HepG2 (cell line): ENCODE results near the gene DDX10. TPM values are rescaled to one million over a fixed set of nuclear protein-coding genes. Genes with fewer than 3 reads are reported as not detected.

ENCODE experiments used
- ATAC-seq: fragments of 200-7000 bp; cut with Tn5 transposase; 3 replicates; pipeline ENCODE4 v1.9.1; 2020; ENCODE audit warnings: mild to moderate bottlenecking, moderate library complexity
- BruUV-seq: library from RNA; stranded (reverse); fragments of 400-500 nt; replicated peaks from 2 replicates; lab custom pipeline; 2021; lab: Mats Ljungman, UMichigan
- CTCF ChIA-PET: fragments of 300-600 bp; formaldehyde crosslinking; extraction: SDS; loops from one replicate; lab custom pipeline; 2021; ENCODE audit warnings: low total read pairs, inconsistent platforms, low intra/inter-chr PET ratio; lab: Yijun Ruan, JAX
- POLR2A ChIA-PET: fragments of 350-600 bp; sonication (Branson Sonifier 250); formaldehyde crosslinking; loops from one replicate; lab custom pipeline; 2020; ENCODE audit warnings: antibody characterized with exemption, inconsistent platforms; lab: Yijun Ruan, JAX
- DNase-seq: peaks from one replicate; pipeline ENCODE4 v3.0.0-alpha.2; 2015; ENCODE audit warnings: low spot score
- FAIRE-seq: peaks from 3 replicates; lab custom pipeline; 2011; peaks lifted over from hg19 to GRCh38; lab: Jason Lieb, UNC
- H2AFZ ChIP-seq: one replicate; pipeline ENCODE4 v1.6.1; 2011; ENCODE audit warnings: low read length, inconsistent platforms
- H3K27ac ChIP-seq: fragments of 300-600 bp; 3 replicates; pipeline ENCODE4 v1.8.0; 2011; ENCODE audit warnings: mixed run types, mild to moderate bottlenecking, mixed read lengths, low read length, inconsistent platforms; ENCODE audit not compliant: insufficient read depth; ENCODE audit errors: extremely low read length
- H3K27me3 ChIP-seq, 2 experiments: fragments of 200-600 bp in 1 of 2; 2 replicates in 1 of 2; 3 replicates in 1 of 2; pipeline versions ENCODE4 v1.6.0 to v1.8.0; 2011; ENCODE audit warnings: low read length in 2 of 2, mild to moderate bottlenecking in 2 of 2, moderate library complexity in 2 of 2, inconsistent platforms in 1 of 2; ENCODE audit not compliant: insufficient read depth in 2 of 2, control insufficient read depth in 1 of 2
- H3K36me3 ChIP-seq, 2 experiments: fragments of 200-600 bp in 1 of 2; replicated peaks in 1 of 2; 2 replicates in 1 of 2; 3 replicates in 1 of 2; pipeline versions ENCODE4 v1.5.1 to v1.8.0; 2011; ENCODE audit warnings: low read length in 2 of 2, inconsistent platforms in 1 of 2; ENCODE audit not compliant: insufficient read depth in 2 of 2, control insufficient read depth in 1 of 2
- H3K4me1 ChIP-seq: 2 replicates; pipeline ENCODE4 v1.5.1; 2012; ENCODE audit warnings: low read length, inconsistent platforms; ENCODE audit not compliant: insufficient read depth
- H3K4me2 ChIP-seq: 2 replicates; pipeline ENCODE4 v1.6.0; 2011; ENCODE audit warnings: low read depth, low read length, inconsistent platforms
- H3K4me3 ChIP-seq, 3 experiments: fragments of 200-600 bp in 1 of 3; sonication (generic), shearing (Covaris generic) in 1 of 3; replicated peaks in 1 of 3; 2 replicates each; pipeline ENCODE4 v1.5.1; 2011 to 2016; ENCODE audit warnings: low read length in 3 of 3, inconsistent platforms in 2 of 3, low read depth in 2 of 3, mild to moderate bottlenecking in 2 of 3, control low read depth in 1 of 3, mixed read lengths in 1 of 3; ENCODE audit not compliant: insufficient read depth in 1 of 3
- H3K79me2 ChIP-seq: one replicate; pipeline ENCODE4 v1.6.1; 2011; ENCODE audit warnings: low read length, inconsistent platforms; ENCODE audit not compliant: insufficient read depth
- H3K9ac ChIP-seq: 2 replicates; pipeline ENCODE4 v1.6.0; 2011; ENCODE audit warnings: mild to moderate bottlenecking, low read depth, low read length, inconsistent platforms; ENCODE audit not compliant: insufficient read depth
- H3K9me3 ChIP-seq: 2 replicates; pipeline ENCODE4 v1.5.1; 2012; ENCODE audit warnings: mild to moderate bottlenecking, low read length
- H4K20me1 ChIP-seq: 2 replicates; pipeline ENCODE4 v1.6.0; 2011; ENCODE audit warnings: inconsistent platforms, mild to moderate bottlenecking, low read length, moderate library complexity; ENCODE audit not compliant: insufficient read depth
- BCL6 ChIP-seq: IDR thresholded peaks from 2 replicates; pipeline ENCODE4 v1.6.1; 2016; ENCODE audit warnings: missing genetic modification reagents, missing compliant biosample characterization
- CHD2 ChIP-seq: IDR thresholded peaks from 2 replicates; pipeline ENCODE4 v1.6.1; 2011; ENCODE audit warnings: low read depth, low read length, improper control_type of control experiment
- ELF4 ChIP-seq: sonication (generic); formaldehyde crosslinking; IDR thresholded peaks from 2 replicates; pipeline ENCODE4 v1.5.0; 2020; ENCODE audit warnings: missing genetic modification reagents, mild to moderate bottlenecking, moderate library complexity, borderline replicate concordance
- GFI1 ChIP-seq: sonication (generic); formaldehyde crosslinking; IDR thresholded peaks from 2 replicates; pipeline ENCODE4 v1.5.0; 2020; ENCODE audit warnings: missing genetic modification reagents, mild to moderate bottlenecking, borderline replicate concordance
- HHEX ChIP-seq: IDR thresholded peaks from 2 replicates; pipeline ENCODE4 v1.6.1; 2016; ENCODE audit warnings: control low read depth
- NR2F2 ChIP-seq: IDR thresholded peaks from 2 replicates; pipeline ENCODE4 v1.6.1; 2012; ENCODE audit warnings: low read depth, inconsistent platforms, borderline replicate concordance
- RFXANK ChIP-seq: IDR thresholded peaks from 2 replicates; pipeline ENCODE4 v1.6.1; 2016
- RXRB ChIP-seq: IDR thresholded peaks from 2 replicates; pipeline ENCODE4 v1.6.1; 2016; ENCODE audit warnings: borderline replicate concordance, missing genetic modification reagents, missing compliant biosample characterization
- TCF7L2 ChIP-seq: IDR thresholded peaks from 2 replicates; pipeline ENCODE4 v1.6.1; 2011; ENCODE audit warnings: mild to moderate bottlenecking, low read depth, low read length, moderate library complexity
- ZBTB10 ChIP-seq: sonication (generic); formaldehyde crosslinking; IDR thresholded peaks from 2 replicates; pipeline ENCODE4 v1.4.0; 2020; ENCODE audit warnings: missing genetic modification reagents, borderline replicate concordance
- ZNF12 ChIP-seq: sonication (generic); formaldehyde crosslinking; IDR thresholded peaks from 2 replicates; pipeline ENCODE4 v1.5.0; 2020; ENCODE audit warnings: missing genetic modification reagents
- ZNF816 ChIP-seq: sonication (generic); formaldehyde crosslinking; IDR thresholded peaks from 2 replicates; pipeline ENCODE4 v1.8.0; 2022; ENCODE audit warnings: missing genetic modification reagents, mild to moderate bottlenecking, borderline replicate concordance
- ZNF883 ChIP-seq: sonication (generic); formaldehyde crosslinking; IDR thresholded peaks from 2 replicates; pipeline ENCODE4 v1.5.1; 2020; ENCODE audit warnings: mild to moderate bottlenecking, missing genetic modification reagents; ENCODE audit errors: not compliant biosample characterization
- WGBS: methylation state at CpG from one replicate; pipeline ENCODE4 v1.1.6; 2017; ENCODE audit warnings: low lambda C conversion rate; 5-methylcytosine and 5-hydroxymethylcytosine counted together
- in situ Hi-C: cut with HindIII; loops from 2 replicates; pipeline ENCODE4 v1.10.0; 2017; ENCODE audit warnings: low pct_unique_long_range_greater_than_20kb; ENCODE audit not compliant: extremely low pct_ligation_motif_present
- intact Hi-C: fragments of 100-400 bp; cut with micrococcal nuclease; formaldehyde crosslinking; loops from one replicate; pipeline ENCODE4 v1.10.0; 2022; ENCODE audit not compliant: unreplicated experiment
- polyA plus RNA-seq, 8 experiments: library from polyadenylated mRNA; depleted of rRNA in 3 of 8; stranded (reverse) in 7 of 8; unstranded in 1 of 8; fragments of >200 nt; fragmentation: Illumina TruSeq in 4 of 8; extraction: Trizol in 4 of 8; gene quantifications; 2 replicates each; pipeline versions ENCODE4 v1.2.1 to v1.2.3, GENCODE V29; 2011 to 2016; ENCODE audit warnings: low read depth in 4 of 8, missing spikeins in 1 of 8, mixed read lengths in 1 of 8; ENCODE audit not compliant: insufficient read depth in 1 of 8
- total RNA-seq, 5 experiments: library from RNA; depleted of rRNA; stranded (reverse); fragments of >200 nt; fragmentation: Illumina TruSeq; extraction: Trizol; gene quantifications; 2 replicates each; pipeline ENCODE4 v1.2.3, GENCODE V29; 2016; ENCODE audit warnings: low read depth in 1 of 5
- TF ChIP-seq, protein P1 (sequence below): sonication (generic); formaldehyde crosslinking; IDR thresholded peaks from 2 replicates; pipeline ENCODE4 v1.5.0; 2020; ENCODE audit warnings: missing genetic modification reagents
- TF ChIP-seq, protein P2 (sequence below): sonication (generic); formaldehyde crosslinking; IDR thresholded peaks from 2 replicates; pipeline ENCODE4 v1.5.0; 2020; ENCODE audit warnings: mild to moderate bottlenecking, missing genetic modification reagents, moderate library complexity

The DDX10 gene
- total and polyA plus RNA-seq, 2 of the 13 experiments (the other 11 are each of a cell fraction or from before 2014, with no cell fraction given), result 17.0 to 32.0 TPM

GRCh38 chr11:108895579-108896480 is 231.0 kb downstream of the DDX10 start:
- TF ChIP-seq RXRB, result no peak
- no peak for TF ChIP-seq TCF7L2
- no peak for TF ChIP-seq NR2F2
- TF ChIP-seq ZNF816 (CRISPR knock-in tag), result no peak
- no peak for TF ChIP-seq CHD2
- TF ChIP-seq, protein P1, sequence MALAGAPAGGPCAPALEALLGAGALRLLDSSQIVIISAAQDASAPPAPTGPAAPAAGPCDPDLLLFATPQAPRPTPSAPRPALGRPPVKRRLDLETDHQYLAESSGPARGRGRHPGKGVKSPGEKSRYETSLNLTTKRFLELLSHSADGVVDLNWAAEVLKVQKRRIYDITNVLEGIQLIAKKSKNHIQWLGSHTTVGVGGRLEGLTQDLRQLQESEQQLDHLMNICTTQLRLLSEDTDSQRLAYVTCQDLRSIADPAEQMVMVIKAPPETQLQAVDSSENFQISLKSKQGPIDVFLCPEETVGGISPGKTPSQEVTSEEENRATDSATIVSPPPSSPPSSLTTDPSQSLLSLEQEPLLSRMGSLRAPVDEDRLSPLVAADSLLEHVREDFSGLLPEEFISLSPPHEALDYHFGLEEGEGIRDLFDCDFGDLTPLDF (CRISPR knock-in tag), result no peak
- no peak for TF ChIP-seq GFI1 (CRISPR knock-in tag)
- no peak for TF ChIP-seq ELF4 (CRISPR knock-in tag)
- no peak for TF ChIP-seq ZBTB10 (CRISPR knock-in tag)
- no peak for TF ChIP-seq ZNF12
- TF ChIP-seq BCL6 (CRISPR knock-in tag), result no peak
- no peak for TF ChIP-seq RFXANK (CRISPR knock-in tag)
- TF ChIP-seq ZNF883 (CRISPR knock-in tag), result no peak
- TF ChIP-seq HHEX, result no peak
- TF ChIP-seq, protein P2, sequence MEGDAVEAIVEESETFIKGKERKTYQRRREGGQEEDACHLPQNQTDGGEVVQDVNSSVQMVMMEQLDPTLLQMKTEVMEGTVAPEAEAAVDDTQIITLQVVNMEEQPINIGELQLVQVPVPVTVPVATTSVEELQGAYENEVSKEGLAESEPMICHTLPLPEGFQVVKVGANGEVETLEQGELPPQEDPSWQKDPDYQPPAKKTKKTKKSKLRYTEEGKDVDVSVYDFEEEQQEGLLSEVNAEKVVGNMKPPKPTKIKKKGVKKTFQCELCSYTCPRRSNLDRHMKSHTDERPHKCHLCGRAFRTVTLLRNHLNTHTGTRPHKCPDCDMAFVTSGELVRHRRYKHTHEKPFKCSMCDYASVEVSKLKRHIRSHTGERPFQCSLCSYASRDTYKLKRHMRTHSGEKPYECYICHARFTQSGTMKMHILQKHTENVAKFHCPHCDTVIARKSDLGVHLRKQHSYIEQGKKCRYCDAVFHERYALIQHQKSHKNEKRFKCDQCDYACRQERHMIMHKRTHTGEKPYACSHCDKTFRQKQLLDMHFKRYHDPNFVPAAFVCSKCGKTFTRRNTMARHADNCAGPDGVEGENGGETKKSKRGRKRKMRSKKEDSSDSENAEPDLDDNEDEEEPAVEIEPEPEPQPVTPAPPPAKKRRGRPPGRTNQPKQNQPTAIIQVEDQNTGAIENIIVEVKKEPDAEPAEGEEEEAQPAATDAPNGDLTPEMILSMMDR (CRISPR knock-in tag), result no peak
- in situ Hi-C loops (no loop called here), intact Hi-C loops (no loop called here)
- ChIA-PET POLR2A (no interaction called here), CTCF (no interaction called here)
- no peak overlapping the region for H3K4me3 ChIP-seq
- no peaks in the 10 kb centered on the region for H3K79me2 ChIP-seq
- H3K4me1 ChIP-seq, result peaks cover 2% of the 10 kb centered on the region; the same call in 1 of the 2 replicates
- H3K27me3 ChIP-seq, result no peaks in the 10 kb centered on the region
- no peak overlapping the region for H3K9ac ChIP-seq
- no TSS peak for BruUV-seq
- H2AFZ ChIP-seq, result no peak overlapping the region
- ATAC-seq, result no peak
- no peak for FAIRE-seq
- no peak overlapping the region for H3K27ac ChIP-seq
- H3K9me3 ChIP-seq, result no peaks in the 10 kb centered on the region; the same call in 1 of the 2 replicates
- H3K4me2 ChIP-seq, result no peak overlapping the region
- H3K36me3 ChIP-seq, result no peaks in the 10 kb centered on the region
- H4K20me1 ChIP-seq, result no peaks in the 10 kb centered on the region
- 92% methylated on average over 8 of the region's 8 CpGs for WGBS
- peak; percentile 16 for DNase-seq
